NCI-H2171 (cell line): ENCODE data around the gene KMT2B.
"Not testable (repeated sequence)": the region's sequence is repeated elsewhere in the genome, so short reads cannot be mapped to it uniquely, and the experiment has no call there.

Source experiments
- DNase-seq: peaks from one replicate; lab custom pipeline; 2025; lab: John Stamatoyannopoulos, UW

KMT2B gene, protein sequence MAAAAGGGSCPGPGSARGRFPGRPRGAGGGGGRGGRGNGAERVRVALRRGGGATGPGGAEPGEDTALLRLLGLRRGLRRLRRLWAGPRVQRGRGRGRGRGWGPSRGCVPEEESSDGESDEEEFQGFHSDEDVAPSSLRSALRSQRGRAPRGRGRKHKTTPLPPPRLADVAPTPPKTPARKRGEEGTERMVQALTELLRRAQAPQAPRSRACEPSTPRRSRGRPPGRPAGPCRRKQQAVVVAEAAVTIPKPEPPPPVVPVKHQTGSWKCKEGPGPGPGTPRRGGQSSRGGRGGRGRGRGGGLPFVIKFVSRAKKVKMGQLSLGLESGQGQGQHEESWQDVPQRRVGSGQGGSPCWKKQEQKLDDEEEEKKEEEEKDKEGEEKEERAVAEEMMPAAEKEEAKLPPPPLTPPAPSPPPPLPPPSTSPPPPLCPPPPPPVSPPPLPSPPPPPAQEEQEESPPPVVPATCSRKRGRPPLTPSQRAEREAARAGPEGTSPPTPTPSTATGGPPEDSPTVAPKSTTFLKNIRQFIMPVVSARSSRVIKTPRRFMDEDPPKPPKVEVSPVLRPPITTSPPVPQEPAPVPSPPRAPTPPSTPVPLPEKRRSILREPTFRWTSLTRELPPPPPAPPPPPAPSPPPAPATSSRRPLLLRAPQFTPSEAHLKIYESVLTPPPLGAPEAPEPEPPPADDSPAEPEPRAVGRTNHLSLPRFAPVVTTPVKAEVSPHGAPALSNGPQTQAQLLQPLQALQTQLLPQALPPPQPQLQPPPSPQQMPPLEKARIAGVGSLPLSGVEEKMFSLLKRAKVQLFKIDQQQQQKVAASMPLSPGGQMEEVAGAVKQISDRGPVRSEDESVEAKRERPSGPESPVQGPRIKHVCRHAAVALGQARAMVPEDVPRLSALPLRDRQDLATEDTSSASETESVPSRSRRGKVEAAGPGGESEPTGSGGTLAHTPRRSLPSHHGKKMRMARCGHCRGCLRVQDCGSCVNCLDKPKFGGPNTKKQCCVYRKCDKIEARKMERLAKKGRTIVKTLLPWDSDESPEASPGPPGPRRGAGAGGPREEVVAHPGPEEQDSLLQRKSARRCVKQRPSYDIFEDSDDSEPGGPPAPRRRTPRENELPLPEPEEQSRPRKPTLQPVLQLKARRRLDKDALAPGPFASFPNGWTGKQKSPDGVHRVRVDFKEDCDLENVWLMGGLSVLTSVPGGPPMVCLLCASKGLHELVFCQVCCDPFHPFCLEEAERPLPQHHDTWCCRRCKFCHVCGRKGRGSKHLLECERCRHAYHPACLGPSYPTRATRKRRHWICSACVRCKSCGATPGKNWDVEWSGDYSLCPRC (N-terminal part only)

DNA sequence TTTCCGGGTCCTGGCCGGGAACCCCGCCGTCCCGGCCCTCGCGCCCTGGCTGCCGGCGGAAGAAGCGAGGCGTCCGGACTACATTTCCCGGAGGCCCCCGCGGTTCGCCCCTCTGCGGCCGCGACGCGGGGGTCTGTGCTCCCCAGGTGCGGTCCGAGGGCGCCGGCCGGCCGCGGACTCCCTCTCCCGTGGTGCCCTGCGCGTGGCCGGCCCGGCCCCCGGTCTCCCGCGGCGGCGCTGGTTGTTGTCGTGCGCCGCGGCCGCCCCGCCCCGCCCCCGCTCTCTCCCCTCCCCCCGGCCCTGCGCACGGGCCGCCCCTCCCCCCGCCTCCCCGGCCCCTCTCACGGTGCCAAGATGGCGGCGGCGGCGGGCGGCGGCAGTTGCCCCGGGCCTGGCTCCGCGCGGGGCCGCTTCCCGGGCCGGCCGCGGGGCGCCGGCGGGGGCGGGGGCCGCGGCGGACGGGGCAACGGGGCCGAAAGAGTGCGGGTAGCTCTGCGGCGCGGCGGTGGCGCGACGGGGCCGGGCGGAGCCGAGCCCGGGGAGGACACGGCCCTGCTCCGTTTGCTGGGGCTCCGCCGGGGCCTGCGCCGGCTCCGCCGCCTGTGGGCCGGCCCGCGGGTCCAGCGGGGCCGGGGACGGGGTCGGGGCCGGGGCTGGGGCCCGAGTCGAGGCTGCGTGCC is at the start of gene KMT2B:
KMT2B (plus strand) TSS at position 339 of the 680 bp plus-strand sequence; CDS start at position 355, 16 bp downstream.
- DNase-seq, result peak; percentile 98

- no peak for DNase-seq
These were observed 48.2 kb upstream of the KMT2B start for GRCh38 chr19:35669566-35669965.

GRCh38 chr19:35669974-35670373 is 47.8 kb upstream of the KMT2B start:
- no peak for DNase-seq

DNA sequence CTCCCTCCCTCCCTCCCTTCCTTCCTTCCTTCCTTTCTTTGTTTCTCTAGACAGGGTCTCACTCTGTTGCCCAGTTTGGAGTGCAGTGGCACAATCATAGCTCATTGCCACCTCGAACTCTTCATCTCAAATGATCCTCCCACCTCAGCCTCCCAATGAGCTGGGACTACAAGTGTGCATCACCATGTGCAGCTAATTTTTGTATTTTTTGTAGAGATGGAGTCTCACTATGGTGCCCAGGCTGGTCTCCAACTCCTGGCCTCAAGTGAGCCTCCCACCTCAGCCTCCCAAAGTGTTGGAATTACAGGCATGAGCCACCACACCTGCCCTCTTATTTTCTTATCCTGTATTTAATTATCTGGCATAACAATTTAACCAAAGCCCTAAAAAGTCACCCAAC is 47.1 kb upstream of the KMT2B start:
- no peak for DNase-seq

DNA sequence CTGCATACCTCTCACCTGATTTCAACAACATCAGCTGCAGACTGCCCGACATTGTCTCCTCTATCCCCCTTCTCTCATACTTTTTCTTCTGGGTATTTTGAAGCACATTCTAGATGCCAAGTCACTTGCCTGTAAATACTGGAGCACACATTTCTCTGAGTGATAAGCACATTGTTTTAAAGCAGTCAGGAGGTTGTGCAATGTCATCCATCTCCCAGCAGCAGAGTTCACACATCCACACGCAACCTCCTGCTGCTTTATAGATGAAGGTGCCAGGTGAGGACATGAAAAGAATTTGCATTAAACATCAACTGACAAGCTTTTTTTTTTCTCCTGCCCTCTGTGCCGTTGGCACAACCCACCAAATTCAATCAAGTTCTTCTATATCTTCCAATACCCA is 46.0 kb upstream of the KMT2B start:
- DNase-seq, result no peak

- DNase-seq, result no peak
These were observed 44.5 kb upstream of the KMT2B start for GRCh38 chr19:35673121-35673804.

GRCh38 chr19:35675589-35676140 is 42.1 kb upstream of the KMT2B start:
- DNase-seq, result no peak

DNA sequence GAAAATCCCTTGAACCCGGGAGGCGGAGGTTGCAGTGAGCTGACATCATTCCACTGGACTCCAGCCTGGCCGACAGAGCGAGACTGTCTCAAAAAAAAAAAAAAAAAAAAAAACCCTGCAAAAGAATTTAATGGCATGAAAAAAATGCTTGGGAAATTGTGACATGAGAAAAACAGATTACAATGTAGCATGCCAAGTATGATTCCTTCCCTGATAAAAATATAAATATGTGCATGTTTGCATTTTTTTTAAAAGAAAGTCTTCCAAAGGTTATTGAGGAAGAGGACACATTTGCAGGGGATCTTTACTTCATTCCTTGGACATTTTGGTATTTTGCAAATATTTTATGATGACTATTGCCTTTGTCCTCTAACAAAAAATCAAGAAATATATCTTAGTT is 28.0 kb upstream of the KMT2B start:
- no peak for DNase-seq

DNA sequence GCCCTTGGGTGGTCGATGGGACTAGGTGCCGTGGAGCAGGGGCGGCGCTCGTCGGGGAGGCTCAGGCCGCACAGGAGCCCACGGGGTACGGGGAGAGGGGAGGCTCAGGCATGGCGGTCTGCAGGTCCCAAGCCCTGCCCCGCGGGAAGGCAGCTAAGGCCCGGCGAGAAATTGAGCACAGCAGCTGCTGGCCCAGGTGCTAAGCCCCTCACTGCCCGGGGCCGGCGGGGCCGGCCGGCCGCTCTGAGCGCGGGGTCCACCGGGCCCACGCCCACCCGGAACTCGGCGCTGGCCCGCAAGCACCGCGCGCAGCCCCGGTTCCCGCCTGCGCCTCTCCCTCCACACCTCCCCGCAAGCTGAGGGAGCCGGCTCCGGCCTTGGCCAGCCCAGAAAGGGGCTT is 26.7 kb upstream of the KMT2B start:
- DNase-seq, result not testable (repeated sequence)

GRCh38 chr19:35692010-35692409 is 25.8 kb upstream of the KMT2B start:
- no peak for DNase-seq

DNA sequence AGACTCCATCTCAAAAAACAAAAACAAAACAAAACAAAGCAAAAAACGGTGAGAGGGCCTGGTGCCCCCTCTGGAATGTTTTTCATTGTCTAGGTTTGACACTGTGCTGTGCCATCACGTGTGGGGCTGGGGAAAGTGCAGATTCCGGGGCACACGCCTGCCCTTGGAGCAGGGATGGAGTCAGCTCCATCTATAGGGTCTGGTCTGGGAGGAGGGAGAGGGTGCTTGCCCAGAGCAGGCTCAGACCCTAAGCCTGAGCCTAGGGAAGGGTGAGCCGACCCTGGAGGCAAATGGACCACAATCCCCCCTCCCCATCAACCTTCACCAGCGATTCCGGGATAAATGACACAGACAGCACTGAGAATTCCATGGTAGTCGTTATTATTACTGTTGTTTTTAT is 24.4 kb upstream of the KMT2B start:
- DNase-seq, result no peak

DNA sequence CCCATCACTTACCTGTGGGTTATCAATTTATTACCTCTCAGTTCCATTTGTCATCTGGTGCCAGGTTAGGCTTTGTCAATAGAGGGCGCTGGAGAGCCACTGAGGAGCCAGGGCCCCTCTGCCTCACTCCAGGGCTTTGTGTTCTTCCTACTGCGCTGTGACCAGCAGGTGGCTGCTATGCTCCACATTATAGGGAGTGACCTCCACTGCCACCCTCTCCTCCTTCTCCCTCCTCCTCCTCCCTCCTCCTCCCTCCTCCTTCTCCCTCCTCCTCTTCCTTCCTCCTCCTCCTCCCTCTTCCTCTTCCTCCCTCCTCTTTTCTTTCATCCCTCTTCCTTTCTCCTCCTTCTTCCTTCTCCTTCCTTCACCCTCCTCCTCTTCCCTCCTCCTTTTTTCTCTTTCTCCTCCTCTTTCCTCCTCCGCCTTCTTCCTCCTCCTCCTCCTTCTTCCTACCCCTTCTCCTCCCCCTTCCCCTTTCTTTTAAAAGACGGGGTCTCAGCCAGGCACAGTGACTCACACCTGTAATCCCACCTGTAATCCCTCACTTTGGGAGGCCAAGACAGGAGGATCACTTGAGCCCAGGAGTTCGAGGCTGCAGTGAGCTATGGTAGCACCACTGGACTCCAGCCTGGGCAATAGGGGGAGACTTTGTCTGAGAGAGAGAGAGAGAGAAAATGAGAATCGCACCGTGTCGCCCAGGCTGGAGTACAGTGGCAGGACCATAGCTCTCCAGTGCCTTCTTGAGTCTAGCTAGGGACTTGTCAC is 23.8 kb upstream of the KMT2B start:
- DNase-seq, result peak; percentile 83

GRCh38 chr19:35695895-35696422 is 21.8 kb upstream of the KMT2B start:
- DNase-seq, result no peak

- DNase-seq, result no peak
These were observed 21.0 kb upstream of the KMT2B start for GRCh38 chr19:35696835-35697234.

DNA sequence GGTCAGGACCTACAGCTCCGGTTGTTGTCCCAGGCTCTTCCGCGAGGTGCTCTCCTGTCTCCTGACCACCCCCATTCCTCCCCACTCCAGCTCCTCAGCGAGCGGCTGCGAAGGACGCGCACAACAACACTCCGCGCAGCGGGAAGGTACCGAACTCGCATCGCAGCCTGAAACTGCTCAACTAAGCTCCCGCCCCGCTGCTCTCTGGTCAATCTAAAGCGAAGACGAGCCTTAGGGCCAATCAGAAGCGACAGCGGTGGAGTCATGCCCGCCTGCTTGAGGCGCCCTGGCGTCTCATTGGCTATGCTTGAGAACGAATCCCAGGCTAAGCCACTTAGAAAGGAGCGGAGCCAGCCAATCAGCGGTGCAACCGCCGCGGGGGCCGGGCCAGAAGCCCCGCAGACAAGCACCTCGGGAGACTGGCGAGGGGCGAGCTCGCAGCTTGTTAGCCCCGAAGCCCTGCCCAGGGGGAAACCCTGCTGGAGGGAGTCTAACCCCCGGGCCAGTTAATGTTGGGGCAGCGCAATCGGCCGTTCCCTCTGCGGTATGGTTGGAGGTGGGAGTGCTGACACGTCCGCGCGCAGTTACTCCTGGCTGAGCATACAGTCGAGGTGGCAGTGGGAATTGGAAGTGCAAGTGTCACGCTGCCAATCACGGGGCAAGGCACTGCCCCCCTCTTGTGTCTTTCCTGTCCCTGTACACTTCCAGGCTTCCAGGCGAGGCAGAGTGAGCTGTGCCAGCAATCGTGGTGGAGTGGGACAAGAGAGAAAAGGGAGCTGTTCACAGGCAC is 15.4 kb upstream of the KMT2B start:
- DNase-seq, result peak; percentile 97

DNA sequence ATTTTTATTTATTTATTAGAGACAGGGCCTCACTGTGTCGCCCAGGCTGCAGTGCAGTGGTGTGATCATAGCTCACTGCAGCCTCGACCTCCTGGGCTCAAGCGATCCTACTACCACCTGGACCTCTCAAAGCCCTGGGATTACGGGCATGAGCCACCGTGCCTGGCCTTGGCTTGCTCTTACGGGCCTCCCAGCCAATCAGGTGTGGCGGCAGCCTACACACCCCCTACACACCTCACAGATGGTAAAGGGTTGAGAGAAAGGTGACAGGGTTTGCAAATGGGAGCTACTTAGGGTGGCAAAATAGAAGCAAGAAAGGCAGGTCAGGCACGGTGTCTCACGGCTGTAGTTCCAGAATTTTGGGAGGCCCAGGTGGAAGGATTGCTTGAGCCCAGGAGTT is 14.5 kb upstream of the KMT2B start:
- no peak for DNase-seq

DNA sequence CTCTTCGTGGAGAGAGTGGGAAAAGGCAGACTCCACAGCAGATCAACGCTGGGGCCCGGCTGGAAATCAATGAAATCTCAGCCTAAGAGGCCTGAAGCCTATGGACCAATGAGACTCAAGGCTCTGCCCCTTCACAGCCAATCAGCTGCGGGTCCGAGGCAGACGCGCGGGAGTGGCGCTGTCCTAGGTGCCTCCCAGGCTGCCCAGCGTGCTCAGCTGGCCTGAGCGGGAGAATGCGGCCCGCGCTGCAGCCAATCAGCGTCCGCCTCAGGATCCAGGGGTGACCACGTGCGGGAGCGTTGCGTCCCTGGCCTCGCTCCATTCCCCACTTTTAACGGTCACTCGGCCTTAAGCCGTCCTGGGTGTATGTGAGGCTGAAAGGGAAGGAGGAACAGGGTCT is 13.6 kb upstream of the KMT2B start, which contains the start of gene ZBTB32:
ZBTB32 (plus strand) TSS at position 341 of the 400 bp plus-strand sequence. CDS start 10,069 bp downstream, outside the sequence.
- DNase-seq, result no peak

- no peak for DNase-seq
These were observed 9.4 kb upstream of the KMT2B start for GRCh38 chr19:35708391-35708790.
